Subcutaneous adipose tissue (tissue), 4 donors: ENCODE data around the gene UTP15. TPM values are rescaled to one million over a fixed set of nuclear protein-coding genes. Genes with fewer than 3 reads are reported as not detected.

Source experiments
- CTCF ChIP-seq: fragments of 450-650 bp; IDR thresholded peaks from one replicate; pipeline ENCODE4 v1.5.1; 2016; ENCODE audit warnings: low read depth, mild to moderate bottlenecking, control low read depth, antibody characterized with exemption, moderate library complexity
- total RNA-seq, 4 donors: library from RNA; depleted of rRNA; stranded (reverse); fragments of >200 nt; gene quantifications; one replicate each; pipeline ENCODE4 v1.1.0, GENCODE V29; 2016

UTP15 gene
- total RNA-seq, 4 donors from 2014 or later: 17.2 to 59.5 (median 33.5) TPM

- TF ChIP-seq CTCF: no peak
Observed at GRCh38 chr5:73596705-73597328, 31.3 kb downstream of the UTP15 start.

GRCh38 chr5:73599380-73599779, 33.8 kb downstream of the UTP15 start:
- TF ChIP-seq CTCF: no peak

DNA sequence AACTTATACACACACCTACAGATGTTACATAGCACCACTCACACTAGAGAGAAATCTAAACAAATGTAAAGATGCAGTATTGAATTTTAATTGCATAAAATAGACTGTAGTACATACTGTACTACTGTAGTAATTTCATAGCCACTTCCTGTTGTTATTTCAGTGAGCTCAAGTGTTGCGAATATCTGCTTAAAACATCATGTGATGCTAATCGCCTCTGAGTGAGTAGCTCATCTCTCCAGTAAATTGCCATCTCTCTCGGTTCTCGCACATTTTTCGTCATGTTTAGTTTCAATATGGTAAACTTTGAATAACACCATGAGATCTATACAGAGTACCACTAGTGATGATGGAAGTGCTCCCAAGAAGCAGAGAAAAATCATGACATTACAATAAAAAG, 38.5 kb downstream of the UTP15 start:
- TF ChIP-seq CTCF: no peak

DNA sequence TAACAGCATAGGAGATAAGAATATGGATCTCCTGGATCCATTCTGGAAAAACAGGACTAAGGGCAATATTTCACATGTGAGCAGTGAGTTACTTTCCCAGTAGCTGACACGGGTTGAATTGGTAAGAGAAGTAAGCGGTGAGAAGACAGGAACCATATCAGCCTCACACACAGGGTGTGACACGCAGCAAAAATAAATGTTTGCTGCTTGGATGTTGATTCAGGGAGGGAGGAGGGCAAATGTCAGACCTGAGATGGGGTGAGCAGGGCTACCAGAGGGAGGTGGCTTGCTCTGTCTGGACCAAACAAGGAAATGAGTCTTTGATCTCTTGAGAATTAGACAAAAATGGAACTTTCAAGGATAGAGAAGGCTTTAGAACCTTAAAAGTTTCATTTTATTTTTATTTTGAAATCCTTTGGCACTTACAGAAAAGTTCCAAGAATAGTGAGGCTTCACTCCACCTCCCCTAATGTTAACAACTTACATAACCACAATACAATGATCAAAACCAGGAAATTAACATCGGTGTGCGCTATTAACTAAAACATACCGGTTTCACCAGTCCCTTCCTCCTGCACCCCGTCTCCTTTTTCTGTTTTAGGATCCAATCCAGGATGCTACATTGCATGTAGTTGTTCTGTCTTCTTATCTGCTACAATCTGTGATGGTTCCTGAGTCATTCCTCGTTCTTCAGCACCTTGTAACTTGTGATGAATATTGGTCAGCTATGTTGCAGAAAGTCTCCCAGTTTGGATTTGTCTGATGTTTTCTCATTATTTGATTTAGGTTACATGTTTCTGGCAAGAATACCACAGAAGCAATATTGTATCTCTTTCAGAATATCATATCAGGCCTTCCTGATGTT, 39.9 kb downstream of the UTP15 start:
- no peak for TF ChIP-seq CTCF

- no peak for TF ChIP-seq CTCF
Observed at GRCh38 chr5:73606206-73606753, 40.7 kb downstream of the UTP15 start.

DNA sequence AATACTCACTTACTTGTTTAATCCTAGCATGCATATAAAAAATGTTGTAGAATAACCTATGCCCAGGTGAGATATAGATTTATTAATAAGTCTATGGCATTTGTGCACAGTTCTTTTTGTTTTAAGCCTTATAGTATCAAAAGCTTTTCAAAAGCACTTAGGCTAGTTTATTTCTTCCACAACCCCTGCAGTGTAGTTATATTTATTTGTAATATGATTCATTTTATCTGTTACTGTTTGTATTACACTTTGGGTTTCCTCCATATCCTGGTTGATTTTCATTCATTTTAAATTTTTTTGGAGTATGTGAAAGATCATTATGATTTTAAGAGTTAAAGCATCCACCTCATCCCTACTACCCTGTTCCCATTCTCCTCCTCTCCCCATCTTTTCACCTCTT, 41.7 kb downstream of the UTP15 start:
- TF ChIP-seq CTCF: no peak

DNA sequence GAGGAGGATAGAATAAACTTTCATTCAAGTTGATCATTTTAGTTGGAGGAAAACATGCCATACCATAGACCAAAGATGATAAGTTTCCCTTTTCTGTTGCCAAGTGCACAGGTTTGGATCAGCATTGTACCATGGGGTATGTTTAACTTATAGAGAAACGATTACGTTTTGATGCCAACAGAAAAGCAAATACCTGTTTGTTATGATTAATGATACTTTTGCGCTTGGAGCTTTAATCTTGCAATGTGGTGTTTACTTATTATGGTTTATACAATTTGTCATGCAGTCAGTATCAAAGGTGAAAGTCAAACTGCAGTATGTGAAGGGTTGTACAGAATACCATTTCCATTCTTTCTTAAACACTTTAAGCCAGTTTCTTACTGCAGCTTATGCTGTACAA, 47.3 kb downstream of the UTP15 start:
- TF ChIP-seq CTCF: no peak
